ENCODE data around the gene BCAS3. TPM values are rescaled to one million over a fixed set of nuclear protein-coding genes. Genes with fewer than 3 reads are reported as not detected.

BCAS3 gene
- total RNA-seq, 2 experiments from 2014 or later, result 20.1 to 31.8 TPM

DNA sequence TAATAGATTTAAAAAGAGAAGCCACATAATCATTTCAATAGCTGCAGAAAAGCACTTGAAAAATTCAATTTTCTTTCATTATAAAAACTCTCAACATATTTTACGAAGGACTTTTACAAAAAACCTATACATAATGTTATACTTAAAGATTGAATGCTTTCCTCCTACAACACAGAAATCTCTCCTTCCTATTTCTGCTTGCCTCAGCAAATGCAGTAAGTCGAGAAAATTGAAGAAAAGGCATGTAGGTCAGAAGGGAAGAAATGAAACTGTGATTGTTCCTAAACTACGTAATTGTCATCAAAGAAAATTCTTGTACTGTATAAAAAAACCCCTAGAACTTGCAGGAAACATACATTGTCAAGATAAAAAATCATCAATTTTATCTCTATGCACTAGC lies 267.1 kb downstream of the BCAS3 start:
- CTCF ChIA-PET, result no interaction called here
- ATAC-seq (ENCODE audit: poor library complexity) (no peak), DNase-seq (no peak)
- Mint-ChIP-seq H3K4me3 (no peak overlapping the region), H3K36me3 (ENCODE audit: low read depth) (peaks cover 14% of the 10 kb centered on the region), H3K9me3 (no peaks in the 10 kb centered on the region), H3K27ac (no peak overlapping the region), H3K4me1 (ENCODE audit: low read depth) (no peaks in the 10 kb centered on the region), H3K27me3 (no peaks in the 10 kb centered on the region)
- TF ChIP-seq, protein P1, sequence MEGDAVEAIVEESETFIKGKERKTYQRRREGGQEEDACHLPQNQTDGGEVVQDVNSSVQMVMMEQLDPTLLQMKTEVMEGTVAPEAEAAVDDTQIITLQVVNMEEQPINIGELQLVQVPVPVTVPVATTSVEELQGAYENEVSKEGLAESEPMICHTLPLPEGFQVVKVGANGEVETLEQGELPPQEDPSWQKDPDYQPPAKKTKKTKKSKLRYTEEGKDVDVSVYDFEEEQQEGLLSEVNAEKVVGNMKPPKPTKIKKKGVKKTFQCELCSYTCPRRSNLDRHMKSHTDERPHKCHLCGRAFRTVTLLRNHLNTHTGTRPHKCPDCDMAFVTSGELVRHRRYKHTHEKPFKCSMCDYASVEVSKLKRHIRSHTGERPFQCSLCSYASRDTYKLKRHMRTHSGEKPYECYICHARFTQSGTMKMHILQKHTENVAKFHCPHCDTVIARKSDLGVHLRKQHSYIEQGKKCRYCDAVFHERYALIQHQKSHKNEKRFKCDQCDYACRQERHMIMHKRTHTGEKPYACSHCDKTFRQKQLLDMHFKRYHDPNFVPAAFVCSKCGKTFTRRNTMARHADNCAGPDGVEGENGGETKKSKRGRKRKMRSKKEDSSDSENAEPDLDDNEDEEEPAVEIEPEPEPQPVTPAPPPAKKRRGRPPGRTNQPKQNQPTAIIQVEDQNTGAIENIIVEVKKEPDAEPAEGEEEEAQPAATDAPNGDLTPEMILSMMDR (IDR thresholded peaks at IDR 0.05), result no peak
- no peak overlapping the region for H3K4me3 ChIP-seq (ENCODE audit: low read length)
- H3K27me3 ChIP-seq (ENCODE audit: control insufficient read depth in 1 of 2, insufficient read depth in 2 of 2, low read length in 2 of 2), result no peaks in the 10 kb centered on the region
- no peaks in the 10 kb centered on the region for H3K9me3 ChIP-seq (ENCODE audit: control insufficient read depth in 1 of 2, insufficient read depth in 1 of 2, low read length in 2 of 2)
- no peak overlapping the region for H3K27ac ChIP-seq (ENCODE audit: low read depth in 1 of 2, low read length in 2 of 2)
- no peaks in the 10 kb centered on the region for H3K4me1 ChIP-seq (ENCODE audit: insufficient read depth, low read length)
- POLR2A ChIA-PET, result no interaction called here
- intact Hi-C loops (cut with DNase I, micrococcal nuclease), result no loop called here
- no peaks in the 10 kb centered on the region for H3K36me3 ChIP-seq (ENCODE audit: insufficient read depth, low read length)

DNA sequence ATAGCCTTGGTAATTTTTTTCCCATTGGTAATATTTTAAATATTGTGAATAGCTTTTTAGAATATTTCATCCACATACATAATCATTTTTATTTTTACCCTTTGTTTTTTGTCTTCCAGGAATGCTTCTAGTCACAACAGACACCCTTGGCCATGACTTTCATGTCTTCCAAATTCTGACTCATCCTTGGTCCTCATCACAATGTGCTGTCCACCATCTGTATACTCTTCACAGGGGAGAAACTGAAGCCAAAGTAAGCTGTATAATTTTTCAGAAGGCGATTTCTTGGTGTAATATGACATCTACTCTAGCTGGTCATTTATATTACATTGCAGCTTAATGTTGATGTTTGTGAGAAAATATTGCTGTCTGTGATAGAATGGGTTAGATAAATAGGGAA lies 269.4 kb downstream of the BCAS3 start:
- intact Hi-C loops (cut with DNase I, micrococcal nuclease), result no loop called here
- no peaks in the 10 kb centered on the region for H3K9me3 ChIP-seq (ENCODE audit: control insufficient read depth in 1 of 2, insufficient read depth in 1 of 2, low read length in 2 of 2)
- no peaks in the 10 kb centered on the region for H3K9me3 Mint-ChIP-seq
- no peaks in the 10 kb centered on the region for H3K4me1 ChIP-seq (ENCODE audit: insufficient read depth, low read length)
- no peak overlapping the region for H3K27ac ChIP-seq (ENCODE audit: low read depth in 1 of 2, low read length in 2 of 2)
- no peaks in the 10 kb centered on the region for H3K4me1 Mint-ChIP-seq (ENCODE audit: low read depth)
- ATAC-seq (ENCODE audit: poor library complexity) (no peak), DNase-seq (no peak)
- ChIA-PET POLR2A (no interaction called here), CTCF (interaction anchor here (0.5 kb wide), 1 partner anchor 37 kb away, joined by 3 read pairs; no protein-coding TSS in a partner anchor)
- H3K27me3 ChIP-seq (ENCODE audit: control insufficient read depth in 1 of 2, insufficient read depth in 2 of 2, low read length in 2 of 2), result no peaks in the 10 kb centered on the region
- no peak overlapping the region for H3K4me3 Mint-ChIP-seq
- H3K36me3 ChIP-seq (ENCODE audit: insufficient read depth, low read length), result no peaks in the 10 kb centered on the region
- H3K27me3 Mint-ChIP-seq, result no peaks in the 10 kb centered on the region
- H3K4me3 ChIP-seq (ENCODE audit: low read length), result no peak overlapping the region
- H3K36me3 Mint-ChIP-seq (ENCODE audit: low read depth), result peaks cover 14% of the 10 kb centered on the region
- TF ChIP-seq, protein P1 (IDR thresholded peaks at IDR 0.05), result no peak
- no peak overlapping the region for H3K27ac Mint-ChIP-seq

DNA sequence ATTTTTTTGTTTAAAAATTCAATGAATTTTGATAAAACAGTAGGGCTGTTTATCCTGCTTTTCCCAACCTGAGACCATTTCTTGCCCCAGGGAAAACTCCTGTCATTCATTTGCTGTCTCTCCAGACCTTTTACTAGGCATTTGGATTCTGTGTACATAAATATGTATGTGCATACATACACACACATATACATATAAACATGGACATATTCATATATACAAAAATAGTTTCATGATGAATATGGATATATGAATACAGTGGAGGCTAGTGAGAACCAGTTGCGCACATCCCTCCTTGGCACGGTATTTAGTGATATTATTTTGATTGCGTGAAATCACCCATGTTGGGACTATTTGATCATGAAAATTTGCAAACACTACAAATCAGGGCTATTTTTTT lies 269.9 kb downstream of the BCAS3 start:
- Histone ChIP-seq H3K27me3 (ENCODE audit: control insufficient read depth in 1 of 2, insufficient read depth in 2 of 2, low read length in 2 of 2) (no peaks in the 10 kb centered on the region), H3K4me3 (ENCODE audit: low read length) (no peak overlapping the region), H3K4me1 (ENCODE audit: insufficient read depth, low read length) (no peaks in the 10 kb centered on the region), H3K27ac (ENCODE audit: low read depth in 1 of 2, low read length in 2 of 2) (no peak overlapping the region), H3K36me3 (ENCODE audit: insufficient read depth, low read length) (no peaks in the 10 kb centered on the region), H3K9me3 (ENCODE audit: control insufficient read depth in 1 of 2, insufficient read depth in 1 of 2, low read length in 2 of 2) (no peaks in the 10 kb centered on the region)
- TF ChIP-seq, protein P1 (IDR thresholded peaks at IDR 0.05), result no peak
- ATAC-seq (ENCODE audit: poor library complexity) (no peak), DNase-seq (no peak)
- peaks cover 15% of the 10 kb centered on the region for H3K36me3 Mint-ChIP-seq (ENCODE audit: low read depth)
- intact Hi-C loops (cut with DNase I, micrococcal nuclease), result no loop called here
- no peak overlapping the region for H3K4me3 Mint-ChIP-seq
- no peak overlapping the region for H3K27ac Mint-ChIP-seq
- ChIA-PET POLR2A (no interaction called here), CTCF (interaction anchor here (0.5 kb wide), 1 partner anchor 37 kb away, joined by 3 read pairs; no protein-coding TSS in a partner anchor)
- no peaks in the 10 kb centered on the region for H3K27me3 Mint-ChIP-seq
- H3K4me1 Mint-ChIP-seq (ENCODE audit: low read depth), result no peaks in the 10 kb centered on the region
- H3K9me3 Mint-ChIP-seq, result peaks cover under 1% of the 10 kb centered on the region
